Trophoblast cell (in vitro differentiated cells and primary cell): ENCODE results near the gene ZNF330.

Experiments
- DNase-seq, 2 donors: peaks; one replicate each; pipeline ENCODE4 v3.0.0-alpha.2; 2016
- H2AFZ ChIP-seq: 2 replicates; pipeline ENCODE4 v1.6.1; 2013; ENCODE audit warnings: low read length, moderate library complexity, mild to moderate bottlenecking; ENCODE audit not compliant: insufficient read depth, poor library complexity
- H2AK5ac ChIP-seq: 2 replicates; pipeline ENCODE4 v1.6.1; 2013; ENCODE audit warnings: mild to moderate bottlenecking, low read length
- H2BK120ac ChIP-seq: 2 replicates; pipeline ENCODE4 v1.6.1; 2013; ENCODE audit warnings: low read length, mild to moderate bottlenecking, moderate library complexity; ENCODE audit not compliant: insufficient read depth, poor library complexity
- H2BK12ac ChIP-seq: 2 replicates; pipeline ENCODE4 v1.6.1; 2013; ENCODE audit warnings: mild to moderate bottlenecking, low read length, moderate library complexity
- H2BK5ac ChIP-seq: 2 replicates; pipeline ENCODE4 v1.6.1; 2013; ENCODE audit warnings: low read length, low read depth, moderate library complexity, mild to moderate bottlenecking; ENCODE audit not compliant: poor library complexity
- H3K14ac ChIP-seq: 2 replicates; pipeline ENCODE4 v1.6.1; 2013; ENCODE audit warnings: mild to moderate bottlenecking, low read length
- H3K18ac ChIP-seq: 2 replicates; pipeline ENCODE4 v1.6.1; 2013; ENCODE audit warnings: mild to moderate bottlenecking, low read length
- H3K23ac ChIP-seq: 2 replicates; pipeline ENCODE4 v1.6.1; 2013; ENCODE audit warnings: low read length
- H3K27ac ChIP-seq: 2 replicates; pipeline ENCODE4 v1.5.1; 2013; ENCODE audit warnings: low read depth, mild to moderate bottlenecking, inconsistent platforms, low read length, moderate library complexity
- H3K27me3 ChIP-seq: 2 replicates; pipeline ENCODE4 v1.6.1; 2013; ENCODE audit warnings: inconsistent platforms, mild to moderate bottlenecking, low read length, moderate library complexity; ENCODE audit not compliant: insufficient read depth
- H3K36me3 ChIP-seq, 2 experiments: 1 replicate in 1 of 2; 2 replicates in 1 of 2; pipeline ENCODE4 v1.6.1; 2013; ENCODE audit warnings: low read length in 2 of 2, mild to moderate bottlenecking in 2 of 2, moderate library complexity in 1 of 2; ENCODE audit not compliant: insufficient read depth in 2 of 2, control insufficient read depth in 1 of 2
- H3K4ac ChIP-seq: 2 replicates; pipeline ENCODE4 v1.6.1; 2013; ENCODE audit warnings: low read depth, mild to moderate bottlenecking, low read length, moderate library complexity
- H3K4me1 ChIP-seq, 2 experiments: 1 replicate in 1 of 2; 2 replicates in 1 of 2; pipeline ENCODE4 v1.6.1; 2013; ENCODE audit warnings: low read length in 2 of 2, mild to moderate bottlenecking in 2 of 2, moderate library complexity in 1 of 2; ENCODE audit not compliant: insufficient read depth in 2 of 2, control insufficient read depth in 1 of 2
- H3K4me2 ChIP-seq: 2 replicates; pipeline ENCODE4 v1.6.1; 2013; ENCODE audit warnings: inconsistent platforms, mild to moderate bottlenecking, low read length, moderate library complexity
- H3K4me3 ChIP-seq: 2 replicates; pipeline ENCODE4 v1.5.1; 2013; ENCODE audit warnings: mild to moderate bottlenecking, low read depth, low read length, inconsistent platforms
- H3K79me1 ChIP-seq: one replicate; pipeline ENCODE4 v1.6.1; 2013; ENCODE audit warnings: low read length
- H3K79me2 ChIP-seq: 2 replicates; pipeline ENCODE4 v1.6.1; 2013; ENCODE audit warnings: low read length, mild to moderate bottlenecking; ENCODE audit not compliant: control insufficient read depth, insufficient read depth, poor library complexity
- H3K9ac ChIP-seq: 2 replicates; pipeline ENCODE4 v1.6.1; 2013; ENCODE audit warnings: mild to moderate bottlenecking, low read length
- H3K9me3 ChIP-seq: 2 replicates; pipeline ENCODE4 v1.6.1; 2013; ENCODE audit warnings: low read depth, mild to moderate bottlenecking, control low read depth, inconsistent platforms, low read length; ENCODE audit not compliant: insufficient read depth
- H4K12ac ChIP-seq: 2 replicates; pipeline ENCODE4 v1.6.1; 2013; ENCODE audit warnings: low read depth, mild to moderate bottlenecking, low read length, moderate library complexity
- H4K8ac ChIP-seq: 2 replicates; pipeline ENCODE4 v1.6.1; 2013; ENCODE audit warnings: low read depth, mild to moderate bottlenecking, low read length, moderate library complexity
- H4K91ac ChIP-seq: one replicate; pipeline ENCODE4 v1.6.1; 2013; ENCODE audit warnings: low read depth, mild to moderate bottlenecking, low read length, moderate library complexity
- WGBS: extraction: QIAGEN DNeasy Blood & Tissue Kit; methylation state at CpG from one replicate; pipeline ENCODE4 v1.1.7; 2013; ENCODE audit warnings: missing lambda C conversion rate; ENCODE audit not compliant: insufficient read length, insufficient coverage; ENCODE audit errors: extremely low coverage; 5-methylcytosine and 5-hydroxymethylcytosine counted together

ZNF330 gene

GRCh38 chr4:141248029-141248428 is 27.3 kb downstream of the ZNF330 start:
- H3K23ac ChIP-seq: no peak overlapping the region
- H4K8ac ChIP-seq: no peak overlapping the region

GRCh38 chr4:141248486-141248885 is 27.8 kb downstream of the ZNF330 start:
- Histone ChIP-seq H2AFZ (no peak overlapping the region), H3K23ac (no peak overlapping the region), H4K8ac (no peak overlapping the region), H3K27me3 (no peaks in the 10 kb centered on the region), H3K79me2 (no peaks in the 10 kb centered on the region), H3K9me3 (no peaks in the 10 kb centered on the region), H4K91ac (no peak overlapping the region), H3K14ac (no peak overlapping the region), H2BK12ac (no peak overlapping the region), H3K4me2 (no peak overlapping the region), H3K79me1 (no peaks in the 10 kb centered on the region), H3K18ac (no peak overlapping the region), H3K27ac (no peak overlapping the region), H3K4me3 (no peak overlapping the region), H3K36me3 (no peaks in the 10 kb centered on the region), H2BK5ac (no peak overlapping the region), H3K4me1 (no peaks in the 10 kb centered on the region), H3K9ac (no peak overlapping the region), H2AK5ac (no peak overlapping the region), H4K12ac (no peak overlapping the region), H3K4ac (no peak overlapping the region), H2BK120ac (no peak overlapping the region)
- no peak for DNase-seq

More at GRCh38 chr4:141248029-141248428, 27.3 kb downstream of the ZNF330 start:
- H3K4me2 ChIP-seq: no peak overlapping the region
- DNase-seq: no peak
- no peaks in the 10 kb centered on the region for H3K4me1 ChIP-seq
- no peak overlapping the region for H4K91ac ChIP-seq
- no peaks in the 10 kb centered on the region for H3K36me3 ChIP-seq
- H3K27ac ChIP-seq: no peak overlapping the region
- no peak overlapping the region for H2BK120ac ChIP-seq
- H3K4ac ChIP-seq: no peak overlapping the region
- H2AK5ac ChIP-seq: no peak overlapping the region
- no peak overlapping the region for H3K14ac ChIP-seq
- H3K79me2 ChIP-seq: no peaks in the 10 kb centered on the region
- no peaks in the 10 kb centered on the region for H3K27me3 ChIP-seq
- H2BK5ac ChIP-seq: no peak overlapping the region
- H2AFZ ChIP-seq: no peak overlapping the region
- no peaks in the 10 kb centered on the region for H3K79me1 ChIP-seq
- H3K4me3 ChIP-seq: no peak overlapping the region
- no peak overlapping the region for H3K9ac ChIP-seq
- no peak overlapping the region for H3K18ac ChIP-seq
- no peaks in the 10 kb centered on the region for H3K9me3 ChIP-seq
- no peak overlapping the region for H2BK12ac ChIP-seq
- no peak overlapping the region for H4K12ac ChIP-seq
- no CpG with 5 or more reads among the region's 4 CpGs for WGBS

DNA sequence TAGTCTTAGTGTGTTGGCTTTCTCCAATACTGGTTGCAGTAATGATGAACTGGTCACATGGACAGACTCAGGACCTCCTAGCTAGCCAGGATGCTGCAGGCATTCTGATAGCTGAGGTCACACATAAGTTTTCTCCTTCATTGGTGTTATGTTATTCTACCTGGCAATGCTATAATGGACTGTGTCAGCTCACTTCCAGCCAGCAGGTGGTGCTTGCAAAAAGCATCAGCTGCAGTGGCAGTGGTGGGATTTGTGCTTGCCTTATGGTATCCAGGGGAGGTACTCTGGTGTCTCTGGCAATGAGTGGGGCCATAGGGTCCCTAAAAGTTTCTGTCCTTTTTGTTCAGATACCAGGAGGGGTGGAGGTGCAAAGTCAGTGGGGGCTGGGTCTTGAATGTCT is 33.6 kb downstream of the ZNF330 start:
- no peaks in the 10 kb centered on the region for H3K4me1 ChIP-seq
- no peak overlapping the region for H4K8ac ChIP-seq
- no peak overlapping the region for H3K4me2 ChIP-seq
- no peak overlapping the region for H2AFZ ChIP-seq
- H4K91ac ChIP-seq: no peak overlapping the region
- H2BK12ac ChIP-seq: no peak overlapping the region
- no peak overlapping the region for H3K18ac ChIP-seq
- H4K12ac ChIP-seq: no peak overlapping the region
- H2BK5ac ChIP-seq: no peak overlapping the region
- no peak overlapping the region for H3K23ac ChIP-seq
- DNase-seq: no peak
- H2BK120ac ChIP-seq: no peak overlapping the region
- no peaks in the 10 kb centered on the region for H3K36me3 ChIP-seq
- H3K27ac ChIP-seq: no peak overlapping the region
- H3K9ac ChIP-seq: no peak overlapping the region
- no peak overlapping the region for H3K4ac ChIP-seq
- H2AK5ac ChIP-seq: no peak overlapping the region
- H3K27me3 ChIP-seq: no peaks in the 10 kb centered on the region
- H3K79me1 ChIP-seq: no peaks in the 10 kb centered on the region
- no peak overlapping the region for H3K14ac ChIP-seq
- no peaks in the 10 kb centered on the region for H3K79me2 ChIP-seq
- H3K4me3 ChIP-seq: no peak overlapping the region
- H3K9me3 ChIP-seq: no peaks in the 10 kb centered on the region

DNA sequence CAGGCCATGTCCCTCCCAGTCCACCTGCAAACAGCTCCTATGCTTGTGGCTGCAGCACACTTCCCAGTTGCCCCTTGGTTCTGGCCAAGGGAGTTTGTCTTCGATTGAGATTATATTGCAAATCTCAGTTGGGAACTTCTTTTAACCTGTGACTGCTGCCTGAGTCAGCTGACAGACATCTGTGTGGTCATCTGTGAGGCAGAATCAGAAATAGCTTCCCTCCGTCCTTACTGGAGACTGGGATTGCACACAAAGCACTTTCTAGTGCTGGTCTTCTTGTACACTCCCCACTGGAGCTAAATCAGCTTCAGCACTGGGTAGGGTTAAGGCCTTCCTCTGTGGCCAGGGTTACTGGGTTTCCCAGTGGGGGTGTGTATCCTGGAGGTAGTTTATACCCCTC is 34.3 kb downstream of the ZNF330 start:
- Histone ChIP-seq H3K79me1 (no peaks in the 10 kb centered on the region), H3K36me3 (no peaks in the 10 kb centered on the region), H3K79me2 (no peaks in the 10 kb centered on the region), H3K4me2 (no peak overlapping the region), H3K9me3 (no peaks in the 10 kb centered on the region), H4K8ac (no peak overlapping the region), H2AK5ac (no peak overlapping the region), H3K27ac (no peak overlapping the region), H2BK5ac (no peak overlapping the region), H4K12ac (no peak overlapping the region), H3K27me3 (no peaks in the 10 kb centered on the region), H3K9ac (no peak overlapping the region), H4K91ac (no peak overlapping the region), H2BK12ac (no peak overlapping the region), H2BK120ac (no peak overlapping the region), H3K4me1 (no peaks in the 10 kb centered on the region), H2AFZ (no peak overlapping the region), H3K4me3 (no peak overlapping the region), H3K18ac (no peak overlapping the region), H3K4ac (no peak overlapping the region), H3K14ac (no peak overlapping the region), H3K23ac (no peak overlapping the region)
- WGBS: no CpG with 5 or more reads among the region's 2 CpGs
- DNase-seq: no peak

GRCh38 chr4:141258558-141258957 is 37.9 kb downstream of the ZNF330 start:
- Histone ChIP-seq H3K36me3 (no peaks in the 10 kb centered on the region), H4K91ac (no peak overlapping the region), H3K23ac (no peak overlapping the region), H2AFZ (no peak overlapping the region), H2BK12ac (no peak overlapping the region), H3K9me3 (no peaks in the 10 kb centered on the region), H3K4me2 (no peak overlapping the region), H3K14ac (no peak overlapping the region), H2BK5ac (no peak overlapping the region), H2BK120ac (no peak overlapping the region), H2AK5ac (no peak overlapping the region), H3K9ac (no peak overlapping the region), H3K27me3 (no peaks in the 10 kb centered on the region), H3K18ac (no peak overlapping the region), H3K4me1 (no peaks in the 10 kb centered on the region), H3K79me2 (no peaks in the 10 kb centered on the region), H3K27ac (no peak overlapping the region), H3K79me1 (no peaks in the 10 kb centered on the region), H3K4me3 (no peak overlapping the region), H3K4ac (no peak overlapping the region), H4K8ac (no peak overlapping the region), H4K12ac (no peak overlapping the region)
- no peak for DNase-seq
